GM19438 (cell line): ENCODE data around the gene CFL2.
"Not testable (repeated sequence)": the region's sequence is repeated elsewhere in the genome, so short reads cannot be mapped to it uniquely, and the experiment has no call there.

ENCODE experiments used
- ATAC-seq: cut with Tn5 transposase; IDR thresholded peaks from one replicate; pipeline ENCODE4 v1.9.1; 2021; ENCODE audit warnings: low read depth; ENCODE audit not compliant: unreplicated experiment

CFL2 gene

DNA sequence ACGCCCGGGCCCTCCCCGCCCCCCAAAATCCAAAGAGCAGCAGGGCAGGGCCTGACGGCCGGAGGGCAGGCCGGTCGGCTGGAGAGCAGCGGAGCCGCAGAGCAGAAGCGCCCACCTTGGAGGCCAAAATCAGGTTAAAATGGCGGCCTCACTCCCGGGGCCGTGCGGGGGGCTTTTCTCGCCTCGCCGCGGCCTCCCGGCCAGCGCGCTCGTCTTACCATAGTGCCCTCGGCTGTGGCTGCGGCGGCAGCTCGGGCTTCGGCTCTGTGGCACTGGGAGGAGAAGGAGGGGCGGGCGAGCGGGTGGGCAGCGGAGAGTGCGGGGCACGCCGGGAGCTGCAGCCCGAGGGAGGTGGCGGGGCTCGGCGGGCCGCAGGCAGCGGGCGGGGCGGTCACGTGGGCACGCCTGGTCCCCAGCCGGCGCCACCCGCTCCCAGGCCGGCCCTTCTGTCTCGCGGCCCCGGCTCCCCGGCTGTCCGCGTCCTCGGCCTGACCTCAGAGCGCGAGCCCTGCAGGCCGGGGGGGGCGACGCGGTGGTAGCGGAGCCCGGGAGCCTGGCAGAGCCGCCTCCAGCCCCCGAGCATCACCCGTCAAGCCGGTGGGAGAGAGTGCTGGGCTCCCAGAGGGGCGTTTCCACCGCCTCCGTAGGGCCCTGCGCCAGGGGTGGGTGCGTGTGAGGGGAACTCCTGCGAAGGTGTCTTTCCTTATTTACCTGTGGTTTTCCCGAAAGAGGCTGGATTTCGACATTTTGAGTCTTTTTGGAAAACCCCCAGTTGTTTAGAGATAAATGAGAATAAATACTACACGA is at the start of gene CFL2:
TSS of gene CFL2 (minus strand) at position 274 of the 807 bp plus-strand sequence. CDS start at position 221, 53 bp downstream.
- ATAC-seq, result peak; percentile 79

DNA sequence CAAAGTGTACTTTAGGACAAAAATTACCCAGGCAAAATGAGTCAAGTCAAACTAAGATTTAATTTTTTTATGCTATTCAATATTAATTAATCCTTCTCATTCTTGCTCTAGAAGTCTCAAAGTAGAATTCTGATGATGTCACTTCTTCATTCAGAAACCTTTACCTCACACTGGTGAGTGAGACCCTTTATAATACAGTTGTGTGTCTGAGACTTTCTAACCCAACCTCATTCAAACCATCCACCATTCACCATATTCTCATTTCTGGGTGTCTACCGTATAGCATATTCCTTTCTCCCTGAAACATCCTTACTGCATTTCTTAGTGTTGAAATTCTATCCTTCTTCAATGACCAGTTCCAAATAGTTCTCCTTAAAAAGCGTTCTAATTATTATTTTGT is 40.8 kb upstream of the CFL2 start:
- ATAC-seq, result no peak

DNA sequence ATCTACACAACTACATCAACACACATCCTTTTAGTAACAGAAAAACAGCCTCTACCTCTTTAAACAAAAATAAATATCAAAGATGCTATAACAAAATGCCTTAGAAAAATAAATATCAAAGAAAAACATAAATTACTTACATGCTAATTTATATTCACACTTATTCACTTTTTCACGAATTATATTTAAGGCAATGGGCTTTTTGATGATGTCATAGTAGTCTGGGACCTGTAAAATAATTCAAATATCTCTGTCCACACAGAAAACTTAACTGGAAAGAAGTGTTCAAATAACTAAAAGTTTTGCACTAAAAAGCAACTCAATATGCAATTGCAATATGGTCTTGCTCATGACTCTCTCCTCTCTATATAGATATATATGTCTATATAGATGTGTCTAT is 40.3 kb upstream of the CFL2 start:
- no peak for ATAC-seq

DNA sequence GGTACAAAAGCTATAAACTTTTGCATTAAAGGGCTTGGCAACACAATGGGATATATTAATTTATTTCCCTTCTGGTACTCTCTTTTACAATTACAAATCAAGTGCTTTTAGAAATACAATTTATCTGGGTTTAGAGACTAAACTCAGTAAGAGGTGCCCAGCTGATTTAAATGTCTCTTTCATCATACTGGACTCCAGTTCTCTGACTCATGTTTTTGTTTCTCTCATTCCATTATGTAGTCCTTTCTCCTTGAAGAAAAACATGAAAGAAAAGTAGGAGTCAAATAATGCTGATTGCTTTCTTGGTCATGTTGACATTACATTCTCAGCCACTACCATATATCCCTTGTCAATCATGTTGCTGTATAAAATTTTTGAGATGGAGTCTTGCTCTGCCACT is 36.3 kb upstream of the CFL2 start:
- no peak for ATAC-seq

DNA sequence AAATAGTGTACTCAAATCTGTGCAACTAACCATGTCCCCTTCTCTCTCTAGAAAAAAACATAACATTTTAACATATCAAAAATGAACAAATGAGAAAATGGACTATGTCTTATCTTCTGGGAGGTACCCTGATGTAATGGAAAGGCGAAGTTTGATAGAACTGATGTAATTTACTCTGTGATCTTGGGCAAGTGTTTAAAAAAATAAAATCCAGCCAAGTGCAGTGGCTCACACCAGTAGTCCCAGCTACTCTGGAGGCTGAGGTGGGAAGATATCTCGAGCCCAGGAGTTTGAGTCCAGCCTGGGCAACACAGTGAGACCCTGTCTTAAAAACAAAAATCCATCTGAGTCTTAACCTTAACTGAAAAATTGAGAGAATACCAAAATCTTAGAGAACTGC is 35.8 kb upstream of the CFL2 start:
- ATAC-seq, result no peak

DNA sequence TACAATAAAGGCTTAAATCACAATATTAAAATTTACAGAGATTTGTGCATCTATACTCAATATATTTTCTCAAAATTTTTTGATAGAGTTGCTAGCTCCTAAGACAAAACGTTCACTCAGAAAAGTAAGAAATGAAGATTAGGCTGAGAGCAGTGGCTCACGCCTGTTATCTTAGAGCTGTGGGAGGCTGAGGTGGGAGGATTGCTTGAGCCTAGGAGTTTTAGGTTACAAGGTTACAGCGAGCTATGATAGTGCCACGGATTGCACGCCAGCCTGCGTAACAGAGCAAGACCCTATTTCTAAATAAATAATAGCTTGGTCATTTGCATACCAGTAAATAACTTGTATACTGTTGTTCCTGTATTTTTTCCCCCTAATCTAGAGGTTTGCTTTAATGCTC is 35.0 kb upstream of the CFL2 start:
- ATAC-seq, result no peak

DNA sequence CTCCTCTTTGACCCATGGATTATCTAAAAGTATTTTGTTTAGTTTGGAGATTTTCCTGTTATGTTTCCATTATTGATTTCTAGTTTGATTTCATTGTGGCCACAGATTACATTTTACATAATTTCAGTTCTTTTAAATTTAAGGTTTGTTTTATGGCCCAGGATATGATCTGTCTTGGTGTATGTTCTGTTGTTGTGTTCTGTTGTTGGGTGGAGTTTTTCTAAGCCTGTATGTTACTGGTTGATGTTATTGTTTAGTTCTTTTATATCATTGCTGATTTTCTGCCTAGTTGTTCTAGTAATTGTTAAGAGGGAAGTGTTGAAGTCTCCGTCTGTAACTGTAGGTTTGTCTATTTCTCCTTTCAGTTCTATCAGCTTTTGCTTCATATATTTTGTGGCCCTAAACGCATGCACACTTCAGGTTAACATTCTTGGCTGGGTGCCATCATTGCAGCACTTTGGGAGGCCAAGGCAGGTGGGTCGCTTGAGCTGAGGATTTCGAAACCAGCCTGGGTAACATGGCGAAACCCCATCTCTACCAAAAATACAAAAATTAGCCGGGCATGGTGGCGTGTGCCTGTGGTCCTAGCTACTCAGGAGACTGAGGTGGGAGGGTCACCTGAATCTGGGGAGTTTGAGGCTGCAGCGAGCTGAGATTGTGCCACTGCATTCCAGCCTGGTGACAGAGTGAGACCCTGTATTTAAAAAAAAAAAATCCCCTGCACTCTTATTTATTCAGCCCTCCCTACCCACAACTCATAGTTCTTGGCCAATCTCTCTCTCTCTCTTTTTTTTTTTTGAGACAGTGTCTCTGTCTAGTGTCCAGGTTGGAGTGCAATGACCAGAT is 28.1 kb upstream of the CFL2 start:
- no peak for ATAC-seq

DNA sequence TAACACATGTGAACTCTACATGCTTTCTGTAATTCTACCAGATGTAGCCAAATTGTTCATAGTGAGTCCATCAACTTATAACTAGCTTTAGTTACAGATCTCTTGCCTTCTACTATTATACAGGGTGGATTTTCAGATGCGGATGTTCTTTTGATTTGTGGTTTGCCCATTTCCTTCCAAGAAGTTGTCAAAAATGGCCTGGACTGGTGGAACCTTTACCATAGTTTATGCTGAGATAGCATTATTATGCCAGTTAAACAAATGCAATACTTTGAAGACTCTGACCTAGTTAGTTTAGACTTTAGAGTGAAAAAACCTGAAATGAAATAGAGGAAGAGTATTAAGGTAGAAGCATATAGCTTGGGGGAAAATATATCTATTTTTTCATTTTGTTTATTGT is 27.4 kb upstream of the CFL2 start:
- no peak for ATAC-seq

DNA sequence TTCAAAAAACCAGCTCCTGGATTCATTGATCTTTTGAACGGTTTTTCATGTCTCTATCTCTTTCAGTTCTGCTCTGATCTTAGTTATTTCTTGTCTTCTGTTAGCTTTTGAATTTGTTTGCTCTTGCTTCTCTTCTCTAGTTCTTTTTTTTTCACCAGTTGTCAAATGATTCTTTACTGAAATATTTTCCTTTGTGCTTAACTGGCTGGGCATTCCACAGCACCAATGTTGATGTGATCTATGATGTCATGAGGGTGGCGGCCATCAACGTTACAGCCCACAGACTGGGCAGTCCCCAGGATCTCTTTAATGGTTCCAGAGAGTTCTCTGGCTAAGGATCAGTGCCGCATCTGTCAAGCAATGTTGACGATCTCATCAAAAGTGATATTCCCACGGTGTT is 25.7 kb upstream of the CFL2 start:
- not testable (repeated sequence) for ATAC-seq

DNA sequence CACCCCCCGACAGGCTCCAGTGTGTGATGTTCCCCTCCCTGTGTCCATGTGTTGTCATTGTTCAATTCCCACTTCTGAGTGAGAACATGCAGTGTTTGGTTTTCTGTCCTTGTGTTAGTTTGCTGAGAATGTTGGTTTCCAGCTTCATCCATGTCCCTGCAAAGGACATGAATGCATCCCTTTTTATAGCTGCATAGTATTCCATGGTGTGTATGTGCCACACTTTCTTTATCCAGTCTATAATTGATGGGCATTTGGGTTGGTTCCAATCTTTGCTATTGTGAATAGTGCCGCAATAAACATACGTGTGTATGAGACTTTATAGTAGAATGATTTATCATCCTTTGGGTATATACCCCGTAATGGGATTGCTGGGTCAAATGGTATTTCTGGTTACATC is 22.7 kb upstream of the CFL2 start:
- ATAC-seq, result not testable (repeated sequence)

DNA sequence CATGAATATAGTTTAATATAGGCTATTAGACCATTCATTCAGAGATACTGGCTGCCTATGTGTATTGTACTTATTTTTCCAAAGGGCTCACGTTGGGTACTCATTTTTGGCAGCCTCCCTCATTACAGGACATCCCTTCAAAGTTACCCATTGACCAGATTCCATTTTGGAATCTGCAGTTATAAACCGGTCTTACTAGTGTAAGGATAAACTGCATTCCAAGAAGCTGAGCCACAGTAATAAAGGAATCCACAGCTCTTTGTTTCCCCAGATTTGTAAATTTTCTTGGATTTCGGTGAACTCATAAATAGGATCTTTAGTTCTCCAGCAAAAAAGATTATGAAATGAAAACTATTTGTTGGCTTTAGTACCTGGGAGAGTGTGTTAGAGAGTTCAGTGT is 18.9 kb upstream of the CFL2 start:
- ATAC-seq, result no peak

DNA sequence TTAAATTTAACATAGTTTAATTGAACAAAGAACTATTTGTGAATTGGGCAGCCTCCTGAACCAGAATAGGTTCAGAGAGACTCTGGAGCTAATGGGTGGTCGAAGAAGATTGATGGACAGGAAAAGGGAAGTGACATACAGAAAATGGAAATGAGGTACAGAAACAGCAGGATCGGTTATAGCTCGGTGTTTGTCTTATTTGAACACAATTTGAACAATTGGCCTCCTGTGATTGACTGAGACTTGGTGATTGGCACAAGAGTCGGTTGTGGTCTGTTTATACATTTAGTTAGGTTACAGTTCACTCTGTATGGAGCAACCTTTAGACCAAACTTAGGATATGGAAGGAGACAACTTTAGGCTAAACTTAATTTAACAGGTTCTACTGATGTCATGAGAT is 18.4 kb upstream of the CFL2 start:
- no peak for ATAC-seq

DNA sequence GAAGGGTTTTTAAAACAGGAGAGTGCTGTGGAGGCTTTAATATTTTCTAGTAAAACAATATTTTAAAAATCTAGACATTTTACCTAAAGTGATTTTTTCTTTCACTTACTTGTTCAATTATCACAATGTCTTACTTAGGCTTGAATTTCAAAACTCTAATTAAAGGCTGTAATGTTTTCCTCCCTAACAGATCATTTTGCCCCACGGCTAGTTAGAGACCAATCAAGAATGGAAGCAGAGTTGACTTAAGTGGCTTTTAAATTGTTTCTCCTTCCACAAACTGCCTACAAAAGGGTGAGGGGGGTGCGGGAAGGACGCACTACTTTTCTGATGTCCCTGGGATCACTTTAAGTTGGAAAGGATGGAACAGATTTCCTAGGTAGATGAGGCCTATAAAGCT is 9.5 kb upstream of the CFL2 start:
- ATAC-seq, result no peak

DNA sequence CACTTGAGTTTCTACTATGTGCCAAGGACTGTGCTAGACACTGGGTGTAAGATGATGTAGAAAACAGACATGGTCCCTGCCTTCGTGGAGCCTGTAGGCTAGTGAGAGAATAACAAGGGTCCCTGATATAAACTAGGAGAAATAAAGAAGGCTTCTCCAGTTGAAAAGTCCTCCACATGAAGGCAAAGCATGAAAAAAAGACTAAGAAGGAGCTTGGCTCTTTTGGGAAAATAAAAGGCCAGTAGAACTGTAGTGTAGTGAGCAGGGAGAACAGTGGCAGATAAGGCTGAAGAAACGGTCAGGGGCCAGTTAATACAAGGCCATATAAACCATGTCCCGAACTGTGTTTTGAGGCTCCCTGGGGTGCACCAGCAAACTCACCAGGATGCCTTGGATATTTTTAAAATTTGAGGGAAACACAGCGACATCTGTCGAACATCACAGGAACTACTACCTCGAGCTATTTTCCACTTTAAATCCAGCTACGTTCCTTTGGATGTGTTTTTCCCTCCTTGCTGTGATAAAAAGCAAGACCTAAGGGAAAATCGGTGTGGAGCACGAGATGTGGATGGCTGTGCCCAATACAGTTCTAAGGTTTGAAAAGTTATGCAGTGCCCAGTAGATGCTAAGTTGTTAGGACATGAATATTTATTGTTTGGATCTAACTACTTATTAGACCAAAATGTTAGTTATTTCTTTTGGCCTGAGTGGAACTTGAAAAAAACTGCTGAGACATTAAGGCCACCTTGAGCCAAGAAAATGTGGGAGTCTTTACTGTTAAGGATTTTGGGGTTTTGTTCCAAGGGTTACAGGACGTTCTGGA is 8.5 kb upstream of the CFL2 start:
- no peak for ATAC-seq

DNA sequence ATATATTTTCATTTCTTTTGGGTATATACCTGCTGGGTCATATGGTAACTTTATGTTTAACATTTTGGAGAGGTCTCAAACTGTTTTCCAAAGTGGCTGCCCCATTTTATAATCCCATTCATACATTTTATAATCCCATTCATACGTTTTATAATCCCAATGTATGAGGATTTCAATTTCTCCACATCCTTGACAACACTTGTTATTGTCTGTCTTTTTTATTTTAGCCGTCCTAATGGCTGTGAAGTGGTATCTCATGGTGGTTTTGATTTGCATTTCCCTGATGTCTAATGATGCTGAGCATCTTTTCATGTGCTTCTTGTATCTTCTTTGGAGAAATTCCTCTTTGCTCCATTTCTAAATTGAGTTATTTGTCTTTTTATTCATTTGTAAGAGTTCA is 6.7 kb upstream of the CFL2 start:
- ATAC-seq, result no peak

DNA sequence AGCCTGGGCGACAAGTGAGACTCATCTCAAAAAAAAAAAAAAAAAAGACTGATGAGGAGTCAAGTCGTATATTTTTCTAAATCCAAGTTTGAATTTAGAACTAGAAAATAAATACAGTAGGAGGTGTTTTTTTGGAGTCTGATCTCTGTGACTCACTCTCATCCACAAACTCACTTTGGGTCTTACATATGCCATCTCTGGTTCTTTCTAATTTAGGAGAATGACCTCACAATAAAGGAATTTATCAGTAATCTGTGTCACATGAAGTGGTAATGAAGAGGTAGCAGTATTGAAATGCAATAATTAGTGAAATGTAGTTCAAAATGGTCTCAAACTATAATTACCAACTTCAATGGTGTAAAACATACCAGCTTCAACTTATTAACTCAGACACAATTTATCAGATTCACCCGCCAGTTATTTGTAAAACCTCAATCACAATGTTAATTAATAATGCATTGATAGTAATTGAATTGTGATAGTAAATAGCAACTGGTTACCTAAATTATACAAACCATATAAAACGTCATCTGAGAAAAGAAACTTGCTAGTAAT is 4.4 kb upstream of the CFL2 start:
- ATAC-seq, result no peak

DNA sequence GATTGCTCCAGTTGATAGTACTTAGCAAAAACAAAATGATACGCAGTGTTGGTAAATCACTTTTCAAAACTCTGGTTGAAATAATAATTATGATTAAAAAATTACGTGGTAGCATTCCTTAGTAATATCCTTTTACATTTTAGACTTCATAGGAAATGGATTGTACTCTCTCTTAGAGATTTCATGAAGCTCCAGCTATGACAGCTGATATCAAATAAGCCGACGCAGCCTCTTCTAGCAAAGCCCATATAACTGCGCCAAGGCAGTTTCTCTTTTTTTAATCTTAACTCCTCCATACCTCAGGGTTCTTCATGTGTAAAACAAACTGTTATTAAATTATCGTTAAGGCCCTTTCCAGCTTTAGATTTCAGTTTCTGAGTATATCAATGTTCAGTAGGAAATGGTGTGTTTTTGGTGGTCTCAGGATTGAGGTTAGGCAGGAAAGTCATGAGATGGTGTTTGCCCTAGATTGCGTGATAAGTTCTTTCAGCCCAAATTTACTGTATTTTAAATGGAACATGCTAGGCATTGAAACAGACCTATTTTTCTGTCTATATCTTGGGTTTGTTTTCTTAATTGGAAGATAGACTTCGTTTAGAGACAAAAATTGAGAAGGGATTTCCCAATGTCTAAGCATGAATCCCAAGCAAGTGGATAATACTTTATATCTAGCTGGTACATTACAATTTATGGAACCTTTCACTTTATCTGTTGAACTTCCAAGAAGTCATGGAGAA is 902 bp upstream of the CFL2 start:
- no peak for ATAC-seq

DNA sequence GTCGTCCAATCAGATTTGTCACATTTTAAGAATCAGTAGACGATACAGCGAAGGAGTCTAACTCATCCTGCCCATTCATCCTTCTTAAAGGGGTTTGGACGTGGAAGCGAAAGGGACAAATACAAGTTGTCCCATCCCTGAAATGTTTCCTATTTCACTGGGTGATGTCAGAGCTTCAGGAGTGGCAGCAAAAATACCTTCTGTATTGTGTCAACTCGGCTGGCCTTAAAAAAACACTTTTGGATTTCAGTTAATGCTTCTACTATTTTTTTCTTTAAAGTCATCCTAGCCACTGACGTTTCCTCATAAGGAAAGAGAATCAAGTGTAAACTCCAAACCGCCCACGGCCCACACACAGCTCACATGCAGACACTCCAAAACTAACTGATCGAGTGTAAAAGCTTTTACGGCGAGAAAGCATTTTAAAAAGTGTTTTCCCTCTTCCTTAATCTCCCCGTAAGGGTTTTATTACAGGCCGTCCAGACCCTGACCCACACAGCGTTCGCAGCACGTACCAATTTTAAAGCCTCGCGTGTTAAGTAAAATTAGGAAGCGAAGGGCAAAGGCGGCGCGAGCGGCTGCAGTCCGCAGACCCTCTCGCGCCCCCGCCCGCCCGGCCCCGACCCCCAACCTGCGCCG is 593 bp downstream of the CFL2 start:
- ATAC-seq, result peak; percentile 1

DNA sequence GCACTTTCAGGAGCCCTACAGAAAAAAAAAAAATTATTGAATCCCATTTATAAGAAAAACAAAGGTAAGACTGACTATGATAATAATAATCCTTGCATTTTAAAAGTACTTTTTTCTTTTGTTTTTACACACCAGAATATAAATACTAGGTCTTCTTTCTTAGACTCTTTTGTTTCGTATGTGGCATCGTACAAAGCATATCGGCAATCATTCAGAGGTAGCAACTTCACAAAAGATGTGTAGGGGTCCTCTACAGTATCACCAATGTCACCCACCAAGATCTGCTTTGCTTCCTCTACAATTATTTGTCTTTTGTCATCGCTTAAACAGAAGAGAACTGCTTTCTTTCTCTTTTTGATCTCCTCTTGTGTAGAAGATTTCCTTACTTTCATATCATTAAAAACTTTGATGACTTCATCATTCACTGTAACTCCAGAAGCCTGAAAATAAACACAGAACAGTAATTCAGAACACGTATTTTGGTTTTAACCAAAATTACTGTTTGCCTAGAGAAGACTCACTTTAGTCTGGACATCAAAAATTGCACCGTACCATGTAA is 1.2 kb downstream of the CFL2 start:
- ATAC-seq, result no peak
